HT1080 (cell line): ENCODE measurements around the gene TIMP3. TPM values are rescaled to one million over a fixed set of nuclear protein-coding genes. Genes with fewer than 3 reads are reported as not detected.

Source experiments
- DNase-seq: peaks from one replicate; pipeline ENCODE4 v3.0.0-alpha.2; 2015; ENCODE audit warnings: low read depth
- total RNA-seq: library from RNA; depleted of rRNA; stranded (reverse); fragments of >200 nt; shearing (Covaris generic); gene quantifications from 2 replicates; pipeline ENCODE4 v1.2.3, GENCODE V29; 2014

The TIMP3 gene
- total RNA-seq, 1 experiment from 2014 or later, result 10.4 TPM

- no peak for DNase-seq
These were observed 16.0 kb upstream of the TIMP3 start for GRCh38 chr22:32785321-32786026.

GRCh38 chr22:32786027-32786418 is 15.5 kb upstream of the TIMP3 start:
- DNase-seq, result no peak

DNA sequence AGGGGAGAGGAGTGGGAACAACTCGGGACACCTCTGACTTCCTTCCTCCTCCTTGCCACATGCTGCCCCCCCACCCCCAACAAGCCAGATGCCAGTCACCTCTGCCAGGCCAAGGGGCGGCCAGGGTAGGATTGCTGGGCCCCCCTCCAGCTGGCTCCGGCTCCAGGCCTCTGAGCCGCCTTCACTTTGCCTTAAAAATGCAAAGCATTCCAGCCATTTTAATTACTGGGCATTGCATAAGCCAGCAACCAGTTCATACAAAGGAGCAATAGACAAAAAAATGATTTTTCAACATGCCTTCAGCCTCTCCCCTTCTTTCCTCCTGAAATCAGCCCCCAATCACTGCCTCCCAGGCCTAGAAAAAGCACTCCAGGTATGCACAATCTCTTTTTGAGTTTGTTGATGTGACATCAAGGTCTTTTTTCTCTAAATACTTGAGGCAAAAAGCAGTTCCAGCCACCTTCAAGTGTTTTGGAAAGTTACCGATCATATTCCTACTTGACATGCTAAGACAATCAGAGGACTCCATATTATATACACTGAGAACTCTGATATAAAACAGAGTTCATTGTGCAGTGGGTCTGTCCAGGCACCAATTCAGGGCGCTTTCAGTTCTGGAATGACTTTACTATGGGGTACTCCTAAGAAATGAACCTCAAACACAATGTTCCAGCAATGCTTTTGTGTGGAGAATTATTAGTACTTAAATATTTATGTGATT is 12.4 kb upstream of the TIMP3 start:
- DNase-seq, result no peak

GRCh38 chr22:32789797-32790620 is 11.5 kb upstream of the TIMP3 start:
- no peak for DNase-seq

DNA sequence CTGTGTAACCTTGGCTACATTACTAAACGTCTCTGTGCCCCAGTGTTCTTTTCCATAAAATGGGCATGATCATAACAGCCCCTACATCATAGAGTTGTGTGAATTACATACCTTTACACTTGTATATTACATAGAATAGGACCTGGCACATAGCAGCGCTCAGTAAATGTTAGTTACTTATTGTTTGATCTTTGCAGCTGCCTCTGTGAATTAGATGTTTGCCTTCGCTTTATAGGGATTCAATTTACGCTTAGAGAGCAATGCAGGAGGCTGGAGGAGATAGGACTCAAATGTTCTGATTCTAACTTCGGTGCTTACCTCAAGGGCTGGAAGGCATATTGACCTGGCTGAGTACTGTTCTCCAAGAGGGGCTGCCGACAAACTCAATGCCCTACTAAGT is 10.4 kb upstream of the TIMP3 start:
- DNase-seq, result no peak

DNA sequence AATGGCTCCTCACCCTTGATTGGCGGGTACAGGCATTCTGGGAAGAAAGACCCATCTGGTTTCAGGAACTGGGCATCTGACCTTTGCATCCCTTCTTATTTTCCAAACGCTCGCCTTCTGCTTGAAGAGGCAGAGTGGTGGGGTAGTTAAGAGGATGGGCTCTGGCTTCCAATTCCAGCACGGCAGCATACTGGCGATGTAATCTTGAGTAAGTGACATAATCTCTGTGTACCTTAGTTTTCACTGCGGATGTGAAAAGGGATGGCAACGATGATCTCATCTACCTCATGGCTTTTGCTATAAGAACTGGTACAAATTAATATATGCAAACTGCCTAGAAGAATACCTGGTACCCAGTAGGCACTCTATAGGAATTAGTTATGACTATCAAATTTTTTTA is 10.0 kb upstream of the TIMP3 start:
- no peak for DNase-seq

- no peak for DNase-seq
These were observed 7.9 kb upstream of the TIMP3 start for GRCh38 chr22:32793589-32793988.

GRCh38 chr22:32794449-32795213 is 6.9 kb upstream of the TIMP3 start:
- DNase-seq, result no peak

- no peak for DNase-seq
These were observed 6.3 kb upstream of the TIMP3 start for GRCh38 chr22:32795214-32795596.

- peak; percentile 71 for DNase-seq
These were observed 4.5 kb upstream of the TIMP3 start for GRCh38 chr22:32796865-32797573.

DNA sequence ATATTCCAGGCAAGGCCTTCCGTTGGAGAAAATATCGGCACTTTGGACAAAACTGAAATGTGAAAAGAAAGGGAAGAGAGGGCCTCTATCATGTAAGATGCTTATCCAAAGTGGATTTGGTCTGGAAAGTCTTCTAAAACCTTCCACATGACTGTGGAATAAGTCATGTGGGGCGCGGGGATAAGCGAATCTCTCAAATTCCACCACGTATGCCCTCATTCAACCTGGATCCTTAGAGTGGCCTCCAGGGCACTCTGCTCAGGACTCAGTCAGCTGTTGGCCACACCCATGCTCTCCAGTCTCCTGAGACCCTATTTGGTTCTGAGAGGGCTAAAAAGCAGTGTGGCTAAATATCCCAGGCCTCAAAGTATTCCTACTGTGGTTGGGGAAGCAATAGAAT is 2.0 kb upstream of the TIMP3 start:
- no peak for DNase-seq

- DNase-seq, result no peak
These were observed 1.2 kb upstream of the TIMP3 start for GRCh38 chr22:32800158-32800882.

DNA sequence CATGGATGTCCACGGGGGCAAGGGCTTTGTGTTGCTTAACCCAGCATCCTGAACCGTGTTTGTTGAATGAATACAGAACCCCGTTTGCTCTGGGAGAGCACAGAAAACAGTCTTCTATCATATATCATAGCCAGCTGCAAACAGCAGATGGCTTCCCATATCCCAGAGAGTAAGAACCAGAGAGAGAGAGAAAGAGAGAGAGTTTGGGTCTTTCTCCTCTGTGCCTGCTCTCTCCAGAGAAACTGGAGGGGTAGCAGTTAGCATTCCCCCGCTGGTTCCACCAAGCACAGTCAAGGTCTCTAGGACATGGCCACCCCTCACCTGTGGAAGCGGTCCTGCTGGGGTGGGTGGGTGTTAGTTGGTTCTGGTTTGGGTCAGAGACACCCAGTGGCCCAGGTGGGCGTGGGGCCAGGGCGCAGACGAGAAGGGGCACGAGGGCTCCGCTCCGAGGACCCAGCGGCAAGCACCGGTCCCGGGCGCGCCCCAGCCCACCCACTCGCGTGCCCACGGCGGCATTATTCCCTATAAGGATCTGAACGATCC is 440 bp upstream of the TIMP3 start:
- DNase-seq, result no peak

DNA sequence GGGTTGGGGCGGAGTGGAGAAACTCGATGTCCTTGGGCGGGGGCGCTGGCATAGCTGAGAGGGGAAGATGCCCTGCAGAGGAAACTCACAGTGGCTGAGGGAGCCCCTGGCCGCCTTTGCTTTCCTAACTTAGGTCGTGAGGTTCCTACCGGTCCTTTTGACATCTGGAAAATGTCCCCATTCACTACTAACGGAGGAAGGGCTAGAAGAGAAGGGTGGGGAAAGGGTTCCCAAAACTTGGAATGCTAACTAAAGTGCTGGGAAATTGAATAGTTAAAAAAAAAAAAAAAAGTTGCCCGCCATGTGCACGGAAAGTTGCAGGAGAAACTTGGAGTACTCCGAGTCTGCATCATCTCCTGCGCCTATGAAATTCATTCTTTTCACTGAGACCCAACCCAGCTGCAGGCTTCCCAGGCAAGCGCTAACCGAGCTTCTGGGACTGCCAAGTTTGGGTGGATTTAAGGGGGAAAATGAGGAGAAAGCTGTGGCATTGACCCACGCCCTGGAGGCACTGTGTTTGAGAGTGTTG is 796 bp downstream of the TIMP3 start:
- no peak for DNase-seq

DNA sequence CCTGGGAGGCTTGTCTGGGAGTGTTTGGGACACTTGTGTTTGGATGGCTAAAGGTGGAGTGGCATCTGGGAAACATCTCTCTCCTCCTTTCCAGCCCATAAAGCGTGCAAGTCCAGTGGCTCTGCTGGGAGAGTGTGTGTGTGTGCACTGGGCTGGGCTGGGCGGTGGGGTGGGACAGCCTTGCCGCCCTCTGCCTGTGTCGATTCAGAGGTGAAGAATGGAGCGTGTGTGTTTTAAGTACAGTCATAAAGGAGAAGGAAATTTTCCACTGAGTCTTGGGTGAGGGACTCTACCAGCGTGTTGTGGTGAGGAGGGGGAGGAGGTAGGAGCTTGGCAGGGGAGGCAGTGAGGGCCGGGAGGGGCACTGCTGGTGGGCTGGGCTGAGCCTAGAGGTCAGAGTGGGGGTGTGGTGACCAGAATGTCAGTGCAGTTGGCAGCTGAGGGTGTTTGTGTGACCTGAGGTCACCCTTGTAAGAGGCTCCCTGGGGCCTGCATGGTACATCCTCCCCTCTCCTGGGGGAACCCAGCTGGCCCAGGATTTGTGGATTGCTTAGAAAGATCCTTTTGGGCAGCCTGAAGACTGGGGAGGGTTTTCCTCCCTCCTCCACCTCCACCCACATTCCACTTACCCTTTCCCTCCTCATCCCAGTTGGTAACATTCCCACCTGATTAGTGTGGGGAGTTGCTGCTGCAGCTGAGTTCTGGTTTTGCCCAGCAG is 1.7 kb downstream of the TIMP3 start:
- no peak for DNase-seq

- no peak for DNase-seq
These were observed 2.4 kb downstream of the TIMP3 start for GRCh38 chr22:32803738-32804435.

DNA sequence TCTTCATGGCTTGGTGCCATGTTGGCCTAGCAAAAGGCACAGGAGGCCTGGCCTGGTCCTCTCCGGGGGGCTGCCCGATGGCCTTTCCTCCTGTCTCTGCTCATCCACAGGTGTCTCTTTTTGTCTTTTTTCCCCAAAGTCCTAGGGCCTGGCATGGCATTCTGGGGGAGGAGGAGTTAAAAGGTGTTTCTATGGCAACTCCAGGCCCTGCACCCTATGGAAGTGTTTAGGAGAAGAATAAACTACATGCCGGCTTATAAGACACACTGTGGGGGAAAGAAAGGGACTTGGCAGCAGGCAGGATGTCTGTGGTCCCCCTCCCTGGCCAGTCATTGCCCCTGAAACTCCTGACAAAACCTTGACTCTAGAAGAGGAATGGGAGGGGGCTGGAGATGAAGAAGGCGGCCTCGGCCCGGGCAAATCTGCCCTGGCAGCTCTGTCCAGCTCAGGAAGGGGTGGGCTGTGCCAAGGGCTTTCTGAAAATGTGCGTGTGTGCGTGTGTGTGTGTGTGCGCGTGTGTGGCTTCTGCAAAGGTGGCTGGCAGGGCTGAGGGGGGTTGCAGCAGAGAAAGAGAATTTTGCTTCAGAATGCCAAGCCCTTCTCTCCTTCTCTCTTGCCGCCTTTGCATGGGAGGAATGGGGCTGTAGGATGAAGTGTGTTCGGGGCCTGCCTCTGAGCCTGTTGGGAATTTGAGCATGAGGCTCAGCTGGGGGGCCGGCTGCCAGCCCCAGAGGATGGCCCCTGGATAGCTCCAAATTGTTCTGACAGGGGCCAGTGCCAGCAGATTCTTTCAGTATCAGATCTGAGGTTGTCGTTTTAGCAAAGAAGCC is 3.2 kb downstream of the TIMP3 start:
- DNase-seq, result no peak
